Loucy (cell line): ENCODE data around the gene TBX3.

Experiments
- H2AFZ ChIP-seq: fragments of 200-600 bp; sonication (generic); 2 replicates; pipeline ENCODE4 v1.6.0; 2016; ENCODE audit warnings: antibody characterized with exemption, mild to moderate bottlenecking, low read length, moderate library complexity
- H3F3A ChIP-seq: fragments of 200-600 bp; 2 replicates; pipeline ENCODE4 v1.6.0; 2016; ENCODE audit warnings: antibody characterized with exemption, low read depth, mild to moderate bottlenecking
- H3K27me3 ChIP-seq: fragments of 200-600 bp; sonication (generic); 2 replicates; pipeline ENCODE4 v1.6.1; 2014; ENCODE audit warnings: low read length, mild to moderate bottlenecking; ENCODE audit not compliant: insufficient read depth, poor library complexity, severe bottlenecking
- H3K36me3 ChIP-seq: fragments of 200-600 bp; sonication (generic); 2 replicates; pipeline ENCODE4 v1.6.1; 2016; ENCODE audit warnings: low read length; ENCODE audit not compliant: insufficient read depth
- H3K4me1 ChIP-seq: fragments of 200-600 bp; sonication (generic); 2 replicates; pipeline ENCODE4 v1.5.1; 2014; ENCODE audit warnings: low read length, mild to moderate bottlenecking; ENCODE audit not compliant: insufficient read depth, poor library complexity, severe bottlenecking
- H3K4me2 ChIP-seq: fragments of 200-600 bp; sonication (generic); 2 replicates; pipeline ENCODE4 v1.6.0; 2014; ENCODE audit warnings: antibody characterized with exemption, low read length, low read depth, mild to moderate bottlenecking; ENCODE audit not compliant: poor library complexity, severe bottlenecking
- H3K4me3 ChIP-seq: fragments of 200-600 bp; sonication (generic); 2 replicates; pipeline ENCODE4 v1.5.1; 2014; ENCODE audit warnings: low read length, mild to moderate bottlenecking, mixed read lengths; ENCODE audit not compliant: poor library complexity, severe bottlenecking
- H3K79me2 ChIP-seq: fragments of 200-600 bp; sonication (generic); 2 replicates; pipeline ENCODE4 v1.6.1; 2014; ENCODE audit warnings: low read length; ENCODE audit not compliant: insufficient read depth
- H3K9ac ChIP-seq: fragments of 200-600 bp; sonication (generic); 2 replicates; pipeline ENCODE4 v1.6.0; 2014; ENCODE audit warnings: mild to moderate bottlenecking, low read depth, low read length, moderate library complexity; ENCODE audit not compliant: poor library complexity, severe bottlenecking
- H3K9me2 ChIP-seq: fragments of 200-600 bp; sonication (generic); replicated peaks from 2 replicates; pipeline ENCODE4 v1.6.1; 2016; ENCODE audit warnings: low read depth, low read length, mixed read lengths
- H3K9me3 ChIP-seq: fragments of 200-600 bp; sonication (generic); 2 replicates; pipeline ENCODE4 v1.6.1; 2014; ENCODE audit warnings: mild to moderate bottlenecking, antibody characterized with exemption, low read length, low read depth; ENCODE audit not compliant: insufficient read depth
- H4K20me1 ChIP-seq: fragments of 200-600 bp; sonication (generic); 2 replicates; pipeline ENCODE4 v1.6.0; 2014; ENCODE audit warnings: antibody characterized with exemption, low read length, mild to moderate bottlenecking; ENCODE audit not compliant: insufficient read depth, poor library complexity, severe bottlenecking
- CTCF ChIP-seq: fragments of 200-600 bp; sonication (generic); conservative IDR thresholded peaks from 2 replicates; pipeline ENCODE4 v1.5.1; 2014; ENCODE audit warnings: mild to moderate bottlenecking, antibody characterized with exemption, low read length
- EZH2phosphoT487 ChIP-seq: fragments of 200-600 bp; IDR thresholded peaks from 2 replicates; pipeline ENCODE4 v1.6.1; 2018; ENCODE audit warnings: antibody characterized with exemption, mild to moderate bottlenecking, moderate library complexity, borderline replicate concordance

TBX3 gene

DNA sequence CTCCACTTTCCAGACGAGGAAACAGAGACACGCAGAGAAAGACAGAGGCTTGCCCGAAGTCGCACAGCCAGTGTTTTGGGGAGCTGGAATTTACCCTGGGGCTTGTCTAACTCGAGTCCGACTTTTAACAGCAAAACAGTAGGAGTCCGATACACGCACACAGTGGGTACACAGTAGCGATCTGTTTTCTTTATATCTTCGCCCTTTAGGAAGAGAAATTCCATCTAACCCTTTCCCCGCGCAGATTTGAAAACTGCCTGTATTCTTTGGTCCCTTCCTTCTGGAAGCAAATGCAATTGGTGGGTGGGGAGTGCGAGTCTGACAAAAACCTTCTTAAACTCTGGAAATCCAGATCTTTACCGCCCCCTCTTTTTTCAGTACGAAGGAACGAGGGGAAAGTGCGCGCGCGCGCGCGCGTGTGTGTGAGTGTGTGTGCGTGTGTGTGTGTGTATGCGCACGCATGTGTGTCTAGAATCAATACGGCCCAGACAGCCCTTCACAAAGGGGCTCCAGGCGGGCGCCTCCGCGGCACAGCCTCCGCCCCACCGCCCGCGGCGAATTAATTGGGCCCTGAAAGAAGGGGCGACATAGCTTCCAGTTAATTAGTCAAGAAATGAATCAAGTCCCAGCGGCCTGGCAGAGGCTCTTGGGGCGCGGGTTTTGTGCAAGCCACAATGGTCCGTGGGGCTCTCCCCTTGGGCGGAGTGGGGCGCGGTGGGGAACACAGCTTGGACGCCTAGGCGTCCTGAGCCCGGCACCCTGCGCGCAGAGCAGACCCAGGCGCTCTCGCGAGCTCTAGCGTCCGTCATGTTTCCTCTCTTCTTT lies 14.0 kb upstream of the TBX3 start:
- Histone ChIP-seq H2AFZ (no peak overlapping the region), H3K36me3 (no peaks in the 10 kb centered on the region), H3K9ac (no peak overlapping the region), H3F3A (no peaks in the 10 kb centered on the region), H3K9me3 (no peaks in the 10 kb centered on the region), H3K4me1 (no peaks in the 10 kb centered on the region), H4K20me1 (no peaks in the 10 kb centered on the region), H3K79me2 (no peaks in the 10 kb centered on the region), H3K4me3 (no peak overlapping the region), H3K27me3 (no peaks in the 10 kb centered on the region), H3K4me2 (no peak overlapping the region), H3K9me2 (no peaks in the 10 kb centered on the region)
- no peak for TF ChIP-seq EZH2phosphoT487
- no peak for TF ChIP-seq CTCF

DNA sequence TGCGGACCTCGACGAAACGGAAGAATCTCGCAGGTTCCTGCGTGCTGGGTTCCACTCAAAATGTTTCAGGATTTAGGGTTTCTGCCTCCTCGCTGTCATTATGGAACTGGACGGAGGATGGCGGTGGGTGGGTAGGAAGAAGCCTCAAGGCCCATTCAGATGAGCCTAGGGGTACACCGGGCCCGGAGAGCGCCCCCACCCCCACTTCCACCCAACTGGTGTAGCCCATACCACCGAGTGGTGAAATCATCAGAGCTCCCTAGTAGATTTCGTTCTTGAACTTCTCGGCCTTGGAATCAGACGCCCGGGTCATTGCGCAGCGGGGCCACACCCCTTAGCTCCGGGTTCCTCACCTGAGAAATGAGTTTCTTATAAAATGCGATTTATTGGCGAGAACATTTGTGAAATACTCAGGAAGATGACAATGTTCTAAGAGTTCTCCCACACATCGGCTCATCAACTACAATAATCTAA lies 13.3 kb upstream of the TBX3 start:
- H4K20me1 ChIP-seq, result no peaks in the 10 kb centered on the region
- no peaks in the 10 kb centered on the region for H3K36me3 ChIP-seq
- H3K9ac ChIP-seq, result no peak overlapping the region
- no peaks in the 10 kb centered on the region for H3F3A ChIP-seq
- H3K79me2 ChIP-seq, result no peaks in the 10 kb centered on the region
- H2AFZ ChIP-seq, result no peak overlapping the region
- no peak overlapping the region for H3K4me2 ChIP-seq
- H3K9me3 ChIP-seq, result no peaks in the 10 kb centered on the region
- H3K4me3 ChIP-seq, result no peak overlapping the region
- TF ChIP-seq EZH2phosphoT487, result no peak
- no peak for TF ChIP-seq CTCF
- no peaks in the 10 kb centered on the region for H3K9me2 ChIP-seq
- no peaks in the 10 kb centered on the region for H3K4me1 ChIP-seq
- no peaks in the 10 kb centered on the region for H3K27me3 ChIP-seq

GRCh38 chr12:114696443-114697242 lies 12.7 kb upstream of the TBX3 start:
- Histone ChIP-seq H3K4me1 (no peaks in the 10 kb centered on the region), H3K27me3 (no peaks in the 10 kb centered on the region)

More at GRCh38 chr12:114696443-114697242, 12.7 kb upstream of the TBX3 start:
- Histone ChIP-seq H3K4me2 (no peak overlapping the region), H3K36me3 (no peaks in the 10 kb centered on the region), H3K9me2 (no peaks in the 10 kb centered on the region), H3K9me3 (no peaks in the 10 kb centered on the region), H3K9ac (no peak overlapping the region), H2AFZ (no peak overlapping the region), H3K4me3 (no peak overlapping the region), H3K79me2 (no peaks in the 10 kb centered on the region), H3F3A (no peaks in the 10 kb centered on the region), H4K20me1 (no peaks in the 10 kb centered on the region)
- TF ChIP-seq EZH2phosphoT487 (no peak), CTCF (no peak)
